NCI-H510A treated with DMSO at 0.1 percent for 48 hours (cell line): Measurements from ENCODE around the gene GGCT.
A peak's percentile ranks its signal among the peaks of the same experiment; 100 is the strongest.
"Not testable (repeated sequence)": the region's sequence is repeated elsewhere in the genome, so short reads cannot be mapped to it uniquely, and the experiment has no call there.

Experiments
- DNase-seq: peaks from one replicate; lab custom pipeline; 2025; lab: John Stamatoyannopoulos, UW

Gene GGCT

GRCh38 chr7:30515761-30516160 is 11.1 kb upstream of the GGCT start:
- no peak for DNase-seq

- no peak for DNase-seq
These were observed 10.1 kb upstream of the GGCT start for GRCh38 chr7:30514776-30515175.

GRCh38 chr7:30514177-30514576 is 9.5 kb upstream of the GGCT start:
- no peak for DNase-seq

DNA sequence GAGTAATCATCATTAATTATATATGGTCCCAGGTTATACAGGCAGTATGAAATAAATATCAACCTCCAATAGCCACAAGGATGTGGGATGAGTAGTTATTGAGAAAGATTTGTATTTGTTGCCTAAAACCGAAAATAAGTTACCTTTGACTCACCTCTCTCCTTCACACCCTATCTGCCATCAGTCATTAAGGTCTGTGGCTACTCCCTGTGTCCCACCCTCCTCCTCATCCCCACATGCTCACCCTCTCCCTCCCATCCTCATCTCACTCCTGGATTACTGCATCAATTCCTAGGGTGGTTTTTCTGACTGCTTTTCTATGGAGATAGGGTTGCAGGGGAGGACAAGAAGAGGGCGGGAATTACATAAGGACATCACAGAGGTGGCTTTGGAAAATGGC is 9.1 kb upstream of the GGCT start:
- DNase-seq = no peak

GRCh38 chr7:30511973-30512662 is 7.5 kb upstream of the GGCT start:
- DNase-seq = no peak

DNA sequence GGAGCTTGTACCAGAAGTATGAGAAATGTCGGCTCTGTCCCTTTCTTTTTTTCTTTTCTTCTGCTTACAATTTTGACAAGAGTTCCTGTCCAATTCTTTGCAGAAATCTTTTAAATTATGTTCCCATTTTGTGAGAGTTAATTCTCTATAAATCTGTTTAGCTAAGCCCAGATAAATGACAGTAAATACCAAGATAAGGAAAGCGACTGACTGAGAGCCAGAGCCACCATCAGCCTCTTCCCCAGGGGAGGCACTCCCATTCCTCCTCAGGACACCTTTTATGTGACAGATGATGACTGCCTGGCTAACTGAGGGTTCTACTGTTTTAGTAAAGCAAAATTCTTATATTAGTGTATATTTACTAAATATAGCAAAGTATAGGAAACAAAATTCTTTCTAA is 6.9 kb upstream of the GGCT start:
- no peak for DNase-seq

GRCh38 chr7:30510124-30511075 is 5.8 kb upstream of the GGCT start:
- peak; percentile 34 for DNase-seq

GRCh38 chr7:30509171-30509857 is 4.7 kb upstream of the GGCT start:
- peak; percentile 42 for DNase-seq

GRCh38 chr7:30507346-30507900 is 2.8 kb upstream of the GGCT start:
- not testable (repeated sequence) for DNase-seq

GRCh38 chr7:30505174-30505697 is 607 bp upstream of the GGCT start:
- no peak for DNase-seq

- DNase-seq = no peak
These were observed 1.1 kb downstream of the GGCT start for GRCh38 chr7:30503274-30504212.

DNA sequence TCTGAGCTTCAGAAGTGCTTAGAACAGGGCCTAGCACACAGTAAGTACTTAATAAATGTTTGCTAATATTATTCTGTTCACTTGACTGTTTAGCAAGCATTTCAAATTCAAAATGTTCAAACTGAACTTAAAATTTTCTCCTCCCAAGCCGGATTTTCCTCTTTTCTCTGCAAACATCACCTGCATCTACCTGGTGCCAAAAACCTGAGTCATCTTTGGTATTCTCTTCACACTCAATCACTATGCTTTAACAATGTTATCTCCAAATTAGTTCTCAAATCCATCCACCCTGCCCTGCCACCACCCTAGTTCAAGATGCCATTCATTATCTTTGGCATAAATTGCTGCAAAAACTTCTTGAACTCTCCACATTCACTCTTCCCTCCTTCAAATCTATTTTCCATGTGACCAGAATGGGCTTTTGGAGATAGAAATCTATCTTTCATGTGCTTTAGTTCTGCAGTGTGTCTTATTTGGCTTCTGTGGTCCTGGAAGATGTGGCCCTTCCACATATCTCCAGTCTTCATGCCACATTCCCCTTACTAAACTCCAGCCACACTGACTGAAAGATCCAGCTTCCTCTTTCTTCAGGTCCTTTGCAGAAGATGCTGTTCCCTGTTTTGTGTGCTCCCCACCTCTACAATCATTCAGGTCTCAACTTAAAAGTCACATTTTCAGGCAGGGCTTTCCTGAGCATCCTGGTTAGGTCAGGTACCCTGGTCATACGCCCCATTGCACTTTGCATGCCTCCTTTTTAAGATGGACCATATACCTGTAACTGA is 2.0 kb downstream of the GGCT start:
- no peak for DNase-seq

- no peak for DNase-seq
These were observed 3.4 kb downstream of the GGCT start for GRCh38 chr7:30501264-30501663.

- DNase-seq = no peak
These were observed 11.4 kb downstream of the GGCT start for GRCh38 chr7:30493228-30493627.

GRCh38 chr7:30491417-30491816 is 13.2 kb downstream of the GGCT start:
- DNase-seq = no peak

- DNase-seq = no peak
These were observed 17.3 kb downstream of the GGCT start for GRCh38 chr7:30487371-30487770.

GRCh38 chr7:30485667-30486066 is 19.0 kb downstream of the GGCT start:
- no peak for DNase-seq

DNA sequence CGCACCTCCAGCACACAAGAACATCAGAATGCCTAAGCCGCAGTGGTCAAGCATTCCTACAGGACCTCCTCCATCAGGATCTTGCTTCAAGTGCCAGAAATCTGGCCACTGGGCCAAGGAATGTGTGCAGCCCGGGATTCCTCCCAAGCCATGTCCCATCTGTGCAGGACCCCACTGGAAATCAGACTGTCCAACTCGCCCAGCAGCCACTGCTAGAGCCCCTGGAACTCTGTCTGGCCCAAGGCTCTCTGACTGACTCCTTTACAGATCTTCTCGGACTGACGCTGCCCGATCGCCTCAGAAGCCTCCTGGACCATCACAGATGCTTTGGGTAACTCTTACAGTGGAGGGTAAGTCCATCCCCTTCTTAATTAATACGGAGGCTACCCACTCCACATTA is 23.2 kb downstream of the GGCT start:
- DNase-seq = not testable (repeated sequence)

DNA sequence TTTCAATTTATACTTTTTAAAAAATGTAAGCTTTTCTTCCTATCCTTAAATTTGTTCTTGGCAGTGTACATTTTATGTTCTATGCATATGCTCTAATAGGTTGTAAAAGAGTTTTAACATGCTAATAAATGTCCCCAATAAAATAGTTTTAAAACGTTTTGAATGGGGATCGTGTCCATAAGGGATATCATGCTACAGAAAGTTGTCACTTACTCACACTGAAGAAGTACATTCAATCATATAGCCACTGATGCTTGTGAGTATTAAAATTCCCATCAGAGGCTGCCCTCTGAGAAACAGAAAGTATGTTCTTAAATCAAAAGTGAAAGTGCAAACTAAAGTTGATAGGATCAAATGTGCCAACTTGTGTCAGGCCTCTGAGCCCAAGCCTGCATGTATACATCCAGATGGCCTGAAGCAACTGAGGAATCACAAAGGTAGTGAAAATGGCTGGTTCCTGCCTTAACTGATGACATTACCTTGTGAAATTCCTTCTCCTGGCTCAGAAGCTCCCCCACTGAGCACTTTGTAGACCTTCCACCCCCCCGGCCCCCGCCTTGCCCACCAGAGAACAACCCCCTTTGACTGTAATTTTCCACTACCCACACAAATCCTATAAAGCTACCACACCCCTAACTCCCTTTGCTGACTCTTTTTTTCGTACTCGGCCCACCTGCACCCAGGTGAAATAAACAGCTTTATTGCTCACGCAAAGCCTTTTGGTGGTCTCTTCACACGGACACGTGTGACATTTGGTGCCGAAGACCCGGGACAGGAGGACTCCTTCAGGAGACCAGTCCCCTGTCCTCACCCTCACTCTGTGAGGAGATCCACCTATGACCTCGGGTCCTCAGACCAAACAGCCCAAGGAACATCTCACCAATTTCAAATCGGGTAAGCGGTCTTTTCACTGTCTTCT is 25.2 kb downstream of the GGCT start:
- DNase-seq = peak; percentile 28
